ENCODE results near the gene DDX41.

Gene DDX41

DNA sequence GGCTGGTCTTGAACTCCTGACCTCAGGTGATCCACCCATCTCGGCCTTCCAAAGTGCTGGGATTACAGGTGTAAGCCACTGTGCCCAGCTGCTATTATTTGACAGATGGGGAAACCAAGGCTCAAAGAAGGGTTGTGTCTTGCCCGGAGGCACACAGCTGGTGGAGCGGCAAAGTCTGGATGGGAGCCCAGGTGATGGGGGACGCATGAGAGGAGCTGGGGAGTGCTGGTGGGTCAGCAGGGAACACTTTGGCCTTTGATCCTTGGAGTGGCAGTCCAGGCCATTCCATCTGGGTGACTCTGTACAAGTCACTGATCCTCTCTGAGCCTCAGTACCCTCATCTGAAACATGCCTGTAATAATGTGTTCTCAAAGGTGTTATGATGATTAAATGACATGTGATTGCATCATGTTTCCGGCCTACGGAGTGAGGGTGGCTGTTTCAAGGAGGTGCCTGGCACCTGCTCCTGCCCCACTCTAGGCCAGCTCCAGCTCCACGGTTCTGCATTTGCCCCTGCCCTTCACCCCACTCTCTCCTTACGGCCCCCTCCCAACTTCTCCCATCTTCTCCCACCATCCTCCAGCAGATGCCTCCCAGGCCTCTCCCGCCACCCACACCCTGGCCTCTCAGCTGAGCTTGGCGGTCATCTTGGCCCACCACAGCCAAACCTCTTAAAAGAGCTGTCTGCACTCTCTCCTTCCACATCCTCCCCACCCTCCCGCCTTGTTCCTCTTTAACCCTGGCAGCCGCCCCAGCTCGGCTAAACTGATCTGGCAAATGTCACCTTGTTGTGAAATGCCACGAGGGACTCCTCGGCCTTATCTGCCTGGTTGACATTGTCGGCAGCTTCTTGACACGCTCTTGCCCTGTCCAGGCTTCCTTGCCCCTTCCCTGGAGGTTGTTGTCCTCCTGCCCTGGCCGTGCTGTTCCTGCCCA, 37.8 kb downstream of the DDX41 start:
- DNase-seq (ENCODE audit: low spot score): no peak
- Histone ChIP-seq H3K4me1 (ENCODE audit: control insufficient read depth in 2 of 2, insufficient read depth in 1 of 2, low read depth in 1 of 2, low read length in 2 of 2) (peaks cover 7 to 12% of the 10 kb centered on the region in 2 donors), H3K27ac (replicated peaks; ENCODE audit: low read length) (no peak overlapping the region), H3K79me1 (ENCODE audit: low read depth, low read length) (peaks cover 8% of the 10 kb centered on the region), H2BK15ac (ENCODE audit: low read length) (no peak overlapping the region), H3K27me3 (ENCODE audit: control insufficient read depth in 3 of 3, insufficient read depth in 3 of 3, low read depth in 1 of 3, low read length in 3 of 3) (no peaks in the 10 kb centered on the region), H3K4me2 (ENCODE audit: insufficient read depth, low read length, poor library complexity, severe bottlenecking) (no peak overlapping the region), H3K4me3 (ENCODE audit: low read length in 2 of 2) (no peak overlapping the region), H4K8ac (ENCODE audit: low read depth, low read length) (no peak overlapping the region), H2BK5ac (ENCODE audit: low read length) (peak overlapping the region; percentile 25), H2BK12ac (ENCODE audit: low read length) (no peak overlapping the region), H3K9ac (ENCODE audit: low read depth, low read length, poor library complexity) (peak overlapping the region; percentile 35), H3K14ac (ENCODE audit: low read length) (no peak overlapping the region), H2AFZ (ENCODE audit: low read length) (no peak overlapping the region), H2BK120ac (ENCODE audit: low read depth, low read length) (no peak overlapping the region), H3K4ac (ENCODE audit: low read length) (no peak overlapping the region), H2AK5ac (ENCODE audit: low read depth, low read length) (peak overlapping the region; percentile 7), H3K18ac (ENCODE audit: low read length) (peak overlapping the region; percentile 29), H3K23ac (ENCODE audit: low read depth, low read length, poor library complexity) (peak overlapping the region; percentile 74), H4K91ac (ENCODE audit: low read depth, low read length, poor library complexity) (no peak overlapping the region), H3K9me3 (replicated peaks in 1 of 2; ENCODE audit: control insufficient read depth in 2 of 2, insufficient read depth in 1 of 2, low read depth in 1 of 2, low read length in 2 of 2) (peaks cover 0 to 1% of the 10 kb centered on the region in 2 donors), H3K36me3 (replicated peaks in 1 of 2; ENCODE audit: control insufficient read depth in 2 of 2, insufficient read depth in 2 of 2, low read length in 2 of 2) (peaks cover 29 to 44% of the 10 kb centered on the region in 2 donors)
- WGBS, 2 donors (ENCODE audit: extremely low coverage in 2 of 2, insufficient read length in 2 of 2, insufficient replicate concordance in 1 of 2): no CpG with 5 or more reads among the region's 18 CpGs

- Histone ChIP-seq H3K4me1 (ENCODE audit: control insufficient read depth in 2 of 2, insufficient read depth in 1 of 2, low read depth in 1 of 2, low read length in 2 of 2) (peaks cover 8 to 14% of the 10 kb centered on the region in 2 donors), H2BK15ac (ENCODE audit: low read length) (no peak overlapping the region), H3K4me2 (ENCODE audit: insufficient read depth, low read length, poor library complexity, severe bottlenecking) (no peak overlapping the region), H4K8ac (ENCODE audit: low read depth, low read length) (no peak overlapping the region), H3K79me1 (ENCODE audit: low read depth, low read length) (peaks cover 7% of the 10 kb centered on the region), H3K9ac (ENCODE audit: low read depth, low read length, poor library complexity) (no peak overlapping the region), H3K27me3 (ENCODE audit: control insufficient read depth in 3 of 3, insufficient read depth in 3 of 3, low read depth in 1 of 3, low read length in 3 of 3) (no peaks in the 10 kb centered on the region), H3K27ac (replicated peaks; ENCODE audit: low read length) (no peak overlapping the region), H2AFZ (ENCODE audit: low read length) (no peak overlapping the region), H3K4me3 (ENCODE audit: low read length in 2 of 2) (no peak overlapping the region), H3K9me3 (replicated peaks in 1 of 2; ENCODE audit: control insufficient read depth in 2 of 2, insufficient read depth in 1 of 2, low read depth in 1 of 2, low read length in 2 of 2) (peaks cover 0 to 1% of the 10 kb centered on the region in 2 donors), H3K18ac (ENCODE audit: low read length) (no peak overlapping the region), H2BK12ac (ENCODE audit: low read length) (no peak overlapping the region), H3K14ac (ENCODE audit: low read length) (no peak overlapping the region), H2BK5ac (ENCODE audit: low read length) (peak overlapping the region; percentile 42), H2AK5ac (ENCODE audit: low read depth, low read length) (no peak overlapping the region), H3K4ac (ENCODE audit: low read length) (no peak overlapping the region), H4K91ac (ENCODE audit: low read depth, low read length, poor library complexity) (no peak overlapping the region), H3K36me3 (replicated peaks in 1 of 2; ENCODE audit: control insufficient read depth in 2 of 2, insufficient read depth in 2 of 2, low read length in 2 of 2) (peaks cover 19 to 34% of the 10 kb centered on the region in 2 donors), H2BK120ac (ENCODE audit: low read depth, low read length) (no peak overlapping the region), H3K23ac (ENCODE audit: low read depth, low read length, poor library complexity) (no peak overlapping the region)
- no peak for DNase-seq (ENCODE audit: low spot score)
- no CpG with 5 or more reads among the region's 13 CpGs for WGBS, 2 donors (ENCODE audit: extremely low coverage in 2 of 2, insufficient read length in 2 of 2, insufficient replicate concordance in 1 of 2)
Measured at GRCh38 chr5:177477701-177478477, 38.9 kb downstream of the DDX41 start.

GRCh38 chr5:177476531-177477233, 40.1 kb downstream of the DDX41 start:
- Histone ChIP-seq H3K9me3 (replicated peaks in 1 of 2; ENCODE audit: control insufficient read depth in 2 of 2, insufficient read depth in 1 of 2, low read depth in 1 of 2, low read length in 2 of 2) (peaks cover 0 to 1% of the 10 kb centered on the region in 2 donors), H4K91ac (ENCODE audit: low read depth, low read length, poor library complexity) (no peak overlapping the region), H3K4me2 (ENCODE audit: insufficient read depth, low read length, poor library complexity, severe bottlenecking) (no peak overlapping the region), H3K4ac (ENCODE audit: low read length) (no peak overlapping the region), H3K79me1 (ENCODE audit: low read depth, low read length) (peaks cover 8% of the 10 kb centered on the region), H4K8ac (ENCODE audit: low read depth, low read length) (no peak overlapping the region), H3K9ac (ENCODE audit: low read depth, low read length, poor library complexity) (no peak overlapping the region), H2AK5ac (ENCODE audit: low read depth, low read length) (no peak overlapping the region), H2BK120ac (ENCODE audit: low read depth, low read length) (no peak overlapping the region), H3K23ac (ENCODE audit: low read depth, low read length, poor library complexity) (no peak overlapping the region), H2AFZ (ENCODE audit: low read length) (no peak overlapping the region), H2BK15ac (ENCODE audit: low read length) (no peak overlapping the region), H3K27me3 (ENCODE audit: control insufficient read depth in 3 of 3, insufficient read depth in 3 of 3, low read depth in 1 of 3, low read length in 3 of 3) (no peaks in the 10 kb centered on the region), H3K27ac (replicated peaks; ENCODE audit: low read length) (no peak overlapping the region), H3K14ac (ENCODE audit: low read length) (no peak overlapping the region), H2BK5ac (ENCODE audit: low read length) (no peak overlapping the region), H3K4me3 (ENCODE audit: low read length in 2 of 2) (no peak overlapping the region), H3K18ac (ENCODE audit: low read length) (no peak overlapping the region), H2BK12ac (ENCODE audit: low read length) (no peak overlapping the region), H3K36me3 (replicated peaks in 1 of 2; ENCODE audit: control insufficient read depth in 2 of 2, insufficient read depth in 2 of 2, low read length in 2 of 2) (peaks cover 17 to 31% of the 10 kb centered on the region in 2 donors), H3K4me1 (ENCODE audit: control insufficient read depth in 2 of 2, insufficient read depth in 1 of 2, low read depth in 1 of 2, low read length in 2 of 2) (peaks cover 14 to 22% of the 10 kb centered on the region in 2 donors)
- WGBS, 2 donors (ENCODE audit: extremely low coverage in 2 of 2, insufficient read length in 2 of 2, insufficient replicate concordance in 1 of 2): no CpG with 5 or more reads among the region's 18 CpGs
- DNase-seq (ENCODE audit: low spot score): no peak
